Activated CD4-positive, alpha-beta memory T cell treated with anti-CD3 and anti-CD28 coated beads, Interleukin-2, amount 10 ng/mL, durations not matched to agents 7 days and 5 days (primary cell): ENCODE measurements around the gene SLC26A11. TPM values are rescaled to one million over a fixed set of nuclear protein-coding genes. Genes with fewer than 3 reads are reported as not detected.

ENCODE experiments used
- CTCF ChIA-PET: fragments of 350-600 bp; sonication (Branson Sonifier 250); formaldehyde crosslinking; loops from one replicate; lab custom pipeline; 2021; ENCODE audit warnings: antibody characterized with exemption, inconsistent platforms; lab: Charles Lee
- POLR2A ChIA-PET: fragments of 350-600 bp; sonication (Branson Sonifier 250); formaldehyde crosslinking; loops from one replicate; lab custom pipeline; 2021; ENCODE audit warnings: antibody characterized with exemption; lab: Charles Lee
- DNase-seq: peaks from one replicate; pipeline ENCODE4 v3.0.0-alpha.2; 2020
- H3K27ac Mint-ChIP-seq: one replicate; pipeline ENCODE4 v1.8.0; 2021; ENCODE audit warnings: mild to moderate bottlenecking, mixed read lengths
- H3K27me3 Mint-ChIP-seq: one replicate; pipeline ENCODE4 v1.8.0; 2021; ENCODE audit warnings: mixed read lengths
- H3K36me3 Mint-ChIP-seq: one replicate; pipeline ENCODE4 v1.8.0; 2021; ENCODE audit warnings: low read depth, mixed read lengths
- H3K4me1 Mint-ChIP-seq: one replicate; pipeline ENCODE4 v1.8.0; 2021; ENCODE audit warnings: mixed read lengths
- H3K4me3 Mint-ChIP-seq: one replicate; pipeline ENCODE4 v1.8.0; 2021; ENCODE audit warnings: mild to moderate bottlenecking, mixed read lengths
- H3K9me3 Mint-ChIP-seq: one replicate; pipeline ENCODE4 v1.8.0; 2021; ENCODE audit warnings: mixed read lengths
- total RNA-seq, 2 experiments: library from RNA; stranded (reverse); gene quantifications; one replicate each; pipeline ENCODE4 v1.2.3, GENCODE V29; 2021

Gene SLC26A11
- total RNA-seq, 2 experiments from 2014 or later, result 16.0 to 20.0 TPM

- POLR2A ChIA-PET, result no interaction called here
- DNase-seq, result no peak
- H3K9me3 Mint-ChIP-seq, result no peaks in the 10 kb centered on the region
- no peak overlapping the region for H3K4me3 Mint-ChIP-seq
- H3K36me3 Mint-ChIP-seq, result peaks cover 30% of the 10 kb centered on the region
- CTCF ChIA-PET, result no interaction called here
- H3K27me3 Mint-ChIP-seq, result no peaks in the 10 kb centered on the region
- H3K27ac Mint-ChIP-seq, result no peak overlapping the region
- H3K4me1 Mint-ChIP-seq, result peaks cover 18% of the 10 kb centered on the region
Observed at GRCh38 chr17:80214012-80214877, 6.0 kb upstream of the SLC26A11 start.

GRCh38 chr17:80214878-80215210 lies 5.4 kb upstream of the SLC26A11 start:
- H3K27me3 Mint-ChIP-seq, result no peaks in the 10 kb centered on the region
- ChIA-PET POLR2A (no interaction called here), CTCF (no interaction called here)
- DNase-seq, result no peak
- no peak overlapping the region for H3K4me3 Mint-ChIP-seq
- peaks cover 36% of the 10 kb centered on the region for H3K36me3 Mint-ChIP-seq
- H3K4me1 Mint-ChIP-seq, result peaks cover 23% of the 10 kb centered on the region
- H3K9me3 Mint-ChIP-seq, result no peaks in the 10 kb centered on the region
- no peak overlapping the region for H3K27ac Mint-ChIP-seq

- peaks cover 27% of the 10 kb centered on the region for H3K36me3 Mint-ChIP-seq
- CTCF ChIA-PET, result no interaction called here
Observed at GRCh38 chr17:80216473-80217456, 3.5 kb upstream of the SLC26A11 start.

GRCh38 chr17:80217703-80218362 lies 2.4 kb upstream of the SLC26A11 start:
- no peaks in the 10 kb centered on the region for H3K9me3 Mint-ChIP-seq
- peak overlapping the region; percentile 18 for H3K27ac Mint-ChIP-seq
- ChIA-PET POLR2A (interaction anchor here (0.8 to 4.0 kb wide), 7 partner anchors 10 to 72 kb away, joined by 3 to 51 read pairs (median 26); partner anchors contain the start of gene RNF213), CTCF (interaction anchor here (3.0 kb wide), 1 partner anchor 36 kb away, joined by 12 read pairs; no protein-coding TSS in a partner anchor)
- no peak overlapping the region for H3K4me3 Mint-ChIP-seq
- H3K36me3 Mint-ChIP-seq, result peaks cover 26% of the 10 kb centered on the region
- peaks cover 1% of the 10 kb centered on the region for H3K27me3 Mint-ChIP-seq
- H3K4me1 Mint-ChIP-seq, result peaks cover 26% of the 10 kb centered on the region
- no peak for DNase-seq

More at GRCh38 chr17:80216473-80217456, 3.5 kb upstream of the SLC26A11 start:
- POLR2A ChIA-PET, result interaction anchor here (1.2 to 4.0 kb wide), 4 partner anchors 9 to 50 kb away, joined by 4 to 51 read pairs (median 32); partner anchors contain the start of gene RNF213
- no peaks in the 10 kb centered on the region for H3K9me3 Mint-ChIP-seq
- no peak overlapping the region for H3K4me3 Mint-ChIP-seq
- H3K27me3 Mint-ChIP-seq, result peaks cover 1% of the 10 kb centered on the region
- no peak for DNase-seq
- peaks cover 26% of the 10 kb centered on the region for H3K4me1 Mint-ChIP-seq
- H3K27ac Mint-ChIP-seq, result no peak overlapping the region

GRCh38 chr17:80218391-80218790 lies 1.8 kb upstream of the SLC26A11 start:
- ChIA-PET CTCF (interaction anchor here (3.0 kb wide), 1 partner anchor 36 kb away, joined by 12 read pairs; no protein-coding TSS in a partner anchor), POLR2A (interaction anchor here (0.8 to 4.0 kb wide), 9 partner anchors 11 to 117 kb away, joined by 3 to 51 read pairs (median 7); partner anchors contain the start of genes GAA and RNF213)
- Mint-ChIP-seq H3K9me3 (no peaks in the 10 kb centered on the region), H3K27me3 (peaks cover 1% of the 10 kb centered on the region), H3K27ac (peak overlapping the region; percentile 89), H3K4me3 (peak overlapping the region; percentile 89), H3K36me3 (peaks cover 26% of the 10 kb centered on the region), H3K4me1 (peaks cover 30% of the 10 kb centered on the region)
- DNase-seq, result no peak

GRCh38 chr17:80219013-80219762 lies 1.0 kb upstream of the SLC26A11 start:
- H3K27ac Mint-ChIP-seq, result peak overlapping the region; percentile 89
- H3K4me1 Mint-ChIP-seq, result peaks cover 32% of the 10 kb centered on the region
- H3K4me3 Mint-ChIP-seq, result peak overlapping the region; percentile 89
- ChIA-PET POLR2A (interaction anchor here (0.6 to 4.0 kb wide), 17 partner anchors 9 to 236 kb away, joined by 3 to 51 read pairs (median 5); partner anchors contain the start of genes GAA and RNF213), CTCF (interaction anchor here (0.6 to 3.0 kb wide), 4 partner anchors 24 to 118 kb away, joined by 3 to 12 read pairs (median 6); partner anchors contain the start of gene GAA)
- H3K27me3 Mint-ChIP-seq, result peaks cover 1% of the 10 kb centered on the region
- H3K9me3 Mint-ChIP-seq, result no peaks in the 10 kb centered on the region
- DNase-seq, result peak; percentile 95
- H3K36me3 Mint-ChIP-seq, result peaks cover 29% of the 10 kb centered on the region

GRCh38 chr17:80219763-80220053 lies 519 bp upstream of the SLC26A11 start:
- no peaks in the 10 kb centered on the region for H3K9me3 Mint-ChIP-seq
- no peak for DNase-seq
- H3K36me3 Mint-ChIP-seq, result peaks cover 30% of the 10 kb centered on the region
- peak overlapping the region; percentile 89 for H3K27ac Mint-ChIP-seq
- POLR2A ChIA-PET, result interaction anchor here (0.7 to 4.0 kb wide), 16 partner anchors 9 to 118 kb away, joined by 3 to 51 read pairs (median 6); partner anchors contain the start of genes GAA and RNF213
- peaks cover 1% of the 10 kb centered on the region for H3K27me3 Mint-ChIP-seq
- peaks cover 32% of the 10 kb centered on the region for H3K4me1 Mint-ChIP-seq
- CTCF ChIA-PET, result interaction anchor here (0.6 to 3.0 kb wide), 4 partner anchors 24 to 119 kb away, joined by 3 to 12 read pairs (median 6); partner anchors contain the start of gene GAA
- H3K4me3 Mint-ChIP-seq, result peak overlapping the region; percentile 89

- POLR2A ChIA-PET, result interaction anchor here (1.9 to 4.0 kb wide), 6 partner anchors 9 to 75 kb away, joined by 8 to 51 read pairs (median 28); partner anchors contain the start of gene RNF213
- peak overlapping the region; percentile 71 for H3K4me3 Mint-ChIP-seq
- H3K9me3 Mint-ChIP-seq, result no peaks in the 10 kb centered on the region
- DNase-seq, result no peak
- H3K27me3 Mint-ChIP-seq, result peaks cover 1% of the 10 kb centered on the region
- H3K27ac Mint-ChIP-seq, result no peak overlapping the region
- H3K4me1 Mint-ChIP-seq, result peaks cover 32% of the 10 kb centered on the region
- H3K36me3 Mint-ChIP-seq, result peaks cover 30% of the 10 kb centered on the region
- CTCF ChIA-PET, result interaction anchor here (3.0 kb wide), 1 partner anchor 33 kb away, joined by 12 read pairs; no protein-coding TSS in a partner anchor
Observed at GRCh38 chr17:80220736-80221215, 549 bp downstream of the SLC26A11 start.

- Mint-ChIP-seq H3K4me3 (peak overlapping the region; percentile 71), H3K36me3 (peaks cover 25% of the 10 kb centered on the region), H3K27me3 (peaks cover 1% of the 10 kb centered on the region), H3K9me3 (no peaks in the 10 kb centered on the region), H3K4me1 (peaks cover 32% of the 10 kb centered on the region), H3K27ac (peak overlapping the region; percentile 44)
- ChIA-PET CTCF (no interaction called here), POLR2A (interaction anchor here (1.0 to 4.0 kb wide), 2 partner anchors 45 to 76 kb away, joined by 3 to 32 read pairs; no protein-coding TSS in a partner anchor)
- DNase-seq, result no peak
Observed at GRCh38 chr17:80221351-80222105, 1.3 kb downstream of the SLC26A11 start.

GRCh38 chr17:80222376-80223141 lies 2.3 kb downstream of the SLC26A11 start:
- Mint-ChIP-seq H3K9me3 (no peaks in the 10 kb centered on the region), H3K36me3 (peaks cover 17% of the 10 kb centered on the region), H3K4me1 (peaks cover 29% of the 10 kb centered on the region), H3K27me3 (peaks cover 1% of the 10 kb centered on the region), H3K4me3 (no peak overlapping the region), H3K27ac (no peak overlapping the region)
- POLR2A ChIA-PET, result interaction anchor here (1.0 kb wide), 1 partner anchor 77 kb away, joined by 3 read pairs; no protein-coding TSS in a partner anchor
- DNase-seq, result no peak
- CTCF ChIA-PET, result no interaction called here
